Measurements from ENCODE around the gene ATG13.

GRCh38 chr11:46712874-46713576 is 95.7 kb downstream of the ATG13 start:
- TF ChIP-seq CTCF (IDR thresholded peaks at IDR 0.05) (no peak), POLR2A (IDR thresholded peaks at IDR 0.05) (no peak), EP300 (IDR thresholded peaks at IDR 0.05) (no peak)
